Measurements from ENCODE around the gene TNS3.

TNS3 gene

DNA sequence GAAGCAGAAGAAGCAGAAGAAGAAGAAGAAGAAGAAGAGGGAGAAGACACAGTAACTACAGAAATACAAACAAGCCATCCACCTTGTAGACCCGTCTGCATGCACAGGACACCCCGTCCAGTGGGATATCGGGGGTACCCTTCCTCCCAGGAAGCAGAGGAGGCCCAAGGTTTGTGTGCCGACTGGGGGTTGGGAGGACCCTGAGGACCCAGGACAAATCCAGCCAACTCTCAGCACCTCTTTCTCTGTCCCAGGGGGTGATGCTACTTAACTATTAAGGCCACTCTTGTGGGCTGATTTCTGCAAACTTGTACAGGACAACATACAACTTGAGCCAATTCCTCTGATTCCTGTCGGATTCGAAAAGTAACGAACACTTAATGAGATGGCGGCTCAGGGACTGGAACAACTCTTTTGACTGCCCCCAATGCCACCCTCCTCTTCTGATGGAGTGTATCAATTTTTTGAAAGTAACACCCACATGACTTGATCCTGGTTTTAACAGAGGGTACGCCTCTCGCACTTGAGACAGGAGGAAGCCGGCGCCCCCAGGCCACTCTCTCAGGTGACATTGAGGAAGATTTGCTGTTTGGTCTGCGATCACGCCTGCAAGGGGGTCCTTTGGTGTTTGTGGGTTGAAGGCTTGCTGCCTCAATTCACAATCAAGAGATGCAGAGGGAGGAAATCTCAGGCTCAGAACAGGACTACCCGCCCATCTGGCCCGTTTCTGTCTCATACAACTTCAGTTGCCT is 192.6 kb downstream of the TNS3 start:
- no peak for DNase-seq (ENCODE audit: low read depth)
- no peak overlapping the region for H3K4me3 ChIP-seq (ENCODE audit: low read depth, low read length)
- TF ChIP-seq MYC (IDR thresholded peaks at IDR 0.05; ENCODE audit: low read depth, low read length): no peak
- TF ChIP-seq, protein P1, sequence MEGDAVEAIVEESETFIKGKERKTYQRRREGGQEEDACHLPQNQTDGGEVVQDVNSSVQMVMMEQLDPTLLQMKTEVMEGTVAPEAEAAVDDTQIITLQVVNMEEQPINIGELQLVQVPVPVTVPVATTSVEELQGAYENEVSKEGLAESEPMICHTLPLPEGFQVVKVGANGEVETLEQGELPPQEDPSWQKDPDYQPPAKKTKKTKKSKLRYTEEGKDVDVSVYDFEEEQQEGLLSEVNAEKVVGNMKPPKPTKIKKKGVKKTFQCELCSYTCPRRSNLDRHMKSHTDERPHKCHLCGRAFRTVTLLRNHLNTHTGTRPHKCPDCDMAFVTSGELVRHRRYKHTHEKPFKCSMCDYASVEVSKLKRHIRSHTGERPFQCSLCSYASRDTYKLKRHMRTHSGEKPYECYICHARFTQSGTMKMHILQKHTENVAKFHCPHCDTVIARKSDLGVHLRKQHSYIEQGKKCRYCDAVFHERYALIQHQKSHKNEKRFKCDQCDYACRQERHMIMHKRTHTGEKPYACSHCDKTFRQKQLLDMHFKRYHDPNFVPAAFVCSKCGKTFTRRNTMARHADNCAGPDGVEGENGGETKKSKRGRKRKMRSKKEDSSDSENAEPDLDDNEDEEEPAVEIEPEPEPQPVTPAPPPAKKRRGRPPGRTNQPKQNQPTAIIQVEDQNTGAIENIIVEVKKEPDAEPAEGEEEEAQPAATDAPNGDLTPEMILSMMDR (IDR thresholded peaks at IDR 0.05; ENCODE audit: low read depth, low read length): no peak
- TF ChIP-seq MAX (IDR thresholded peaks at IDR 0.05; ENCODE audit: low read depth, low read length): no peak
- TF ChIP-seq POLR2A (IDR thresholded peaks at IDR 0.05; ENCODE audit: extremely low read depth, insufficient read length): no peak

GRCh38 chr7:47387506-47387905 is 194.4 kb downstream of the TNS3 start:
- TF ChIP-seq, protein P1 (IDR thresholded peaks at IDR 0.05; ENCODE audit: low read depth, low read length): no peak
- TF ChIP-seq MAX (IDR thresholded peaks at IDR 0.05; ENCODE audit: low read depth, low read length) (no peak), POLR2A (IDR thresholded peaks at IDR 0.05; ENCODE audit: extremely low read depth, insufficient read length) (no peak), MYC (IDR thresholded peaks at IDR 0.05; ENCODE audit: low read depth, low read length) (no peak)

GRCh38 chr7:47386273-47386835 is 195.6 kb downstream of the TNS3 start:
- TF ChIP-seq MAX (IDR thresholded peaks at IDR 0.05; ENCODE audit: low read depth, low read length) (no peak), POLR2A (IDR thresholded peaks at IDR 0.05; ENCODE audit: extremely low read depth, insufficient read length) (no peak), MYC (IDR thresholded peaks at IDR 0.05; ENCODE audit: low read depth, low read length) (no peak)
- TF ChIP-seq, protein P1 (IDR thresholded peaks at IDR 0.05; ENCODE audit: low read depth, low read length): no peak
- DNase-seq (ENCODE audit: low read depth): no peak
- no peak overlapping the region for H3K4me3 ChIP-seq (ENCODE audit: low read depth, low read length)

More at GRCh38 chr7:47387506-47387905, 194.4 kb downstream of the TNS3 start:
- no peak overlapping the region for H3K4me3 ChIP-seq (ENCODE audit: low read depth, low read length)
- no peak for DNase-seq (ENCODE audit: low read depth)

DNA sequence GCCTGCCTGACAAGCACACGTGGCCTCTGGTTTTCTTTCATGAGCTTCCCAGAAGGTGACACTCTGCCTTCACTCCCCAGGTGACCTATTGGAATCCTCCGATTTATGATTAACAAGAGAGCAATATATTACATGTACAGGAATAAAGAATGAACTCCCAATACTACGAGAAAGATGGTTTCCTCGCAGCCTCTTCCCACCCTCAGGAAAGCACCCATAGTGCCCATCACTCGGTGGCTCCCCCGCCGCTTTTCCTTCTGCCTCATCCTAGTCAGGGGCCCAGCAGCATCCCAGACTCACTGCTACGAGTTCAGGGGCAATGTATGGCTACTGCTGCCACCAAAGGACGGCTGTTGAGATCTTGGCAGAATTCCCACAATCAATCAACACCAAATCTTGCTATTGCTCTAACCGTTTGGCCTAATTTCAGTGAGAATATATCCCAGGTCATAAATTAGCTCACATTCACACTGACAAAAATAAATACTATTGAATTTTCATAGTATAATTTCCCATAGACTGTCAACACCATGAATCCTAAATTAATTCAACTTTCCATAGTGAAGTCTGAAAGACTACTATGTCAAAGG is 196.3 kb downstream of the TNS3 start:
- DNase-seq (ENCODE audit: low read depth): no peak
- no peak overlapping the region for H3K4me3 ChIP-seq (ENCODE audit: low read depth, low read length)
- TF ChIP-seq, protein P1 (IDR thresholded peaks at IDR 0.05; ENCODE audit: low read depth, low read length): no peak
- TF ChIP-seq MAX (IDR thresholded peaks at IDR 0.05; ENCODE audit: low read depth, low read length): no peak
- no peak for TF ChIP-seq MYC (IDR thresholded peaks at IDR 0.05; ENCODE audit: low read depth, low read length)
- no peak for TF ChIP-seq POLR2A (IDR thresholded peaks at IDR 0.05; ENCODE audit: extremely low read depth, insufficient read length)

- TF ChIP-seq, protein P1 (IDR thresholded peaks at IDR 0.05; ENCODE audit: low read depth, low read length): no peak
- no peak for TF ChIP-seq MAX (IDR thresholded peaks at IDR 0.05; ENCODE audit: low read depth, low read length)
- no peak for TF ChIP-seq MYC (IDR thresholded peaks at IDR 0.05; ENCODE audit: low read depth, low read length)
- DNase-seq (ENCODE audit: low read depth): no peak
- no peak overlapping the region for H3K4me3 ChIP-seq (ENCODE audit: low read depth, low read length)
These were observed 197.0 kb downstream of the TNS3 start for GRCh38 chr7:47384755-47385535.
